PC-9 (cell line): ENCODE data around the gene FAR1. TPM values are rescaled to one million over a fixed set of nuclear protein-coding genes. Genes with fewer than 3 reads are reported as not detected.

ENCODE experiments used
- BruUV-seq: library from RNA; stranded (reverse); fragments of 400-500 nt; replicated peaks from 2 replicates; lab custom pipeline; 2021; lab: Mats Ljungman, UMichigan
- CTCF ChIA-PET: fragments of 300-600 bp; sonication (Branson Sonifier 250); formaldehyde crosslinking; loops from one replicate; lab custom pipeline; 2022; ENCODE audit warnings: antibody characterized with exemption; lab: Charles Lee
- POLR2A ChIA-PET: fragments of 300-600 bp; sonication (Branson Sonifier 250); formaldehyde crosslinking; loops from one replicate; lab custom pipeline; 2022; ENCODE audit warnings: antibody characterized with exemption; ENCODE audit not compliant: unreplicated experiment; lab: Charles Lee
- DNase-seq, 2 experiments: peaks; one replicate each; pipeline versions ENCODE4 v3.0.0 to v3.0.0-alpha.2; 2015 to 2022; ENCODE audit warnings: mixed read lengths in 1 of 2
- H2AFZ ChIP-seq: fragments of 200-600 bp; sonication (generic); 2 replicates; pipeline ENCODE4 v1.8.1; 2017; ENCODE audit warnings: antibody characterized with exemption
- H3F3A ChIP-seq: fragments of 200-600 bp; sonication (generic); 2 replicates; pipeline ENCODE4 v1.8.1; 2017; ENCODE audit warnings: antibody characterized with exemption, mild to moderate bottlenecking, low read depth; ENCODE audit not compliant: insufficient read depth
- H3K27ac ChIP-seq: fragments of 200-600 bp; sonication (generic); 2 replicates; pipeline ENCODE4 v1.6.1; 2016; ENCODE audit warnings: mixed run types
- H3K27me3 ChIP-seq: fragments of 200-600 bp; sonication (generic); 2 replicates; pipeline ENCODE4 v1.6.1; 2016; ENCODE audit warnings: low read depth, mixed run types; ENCODE audit not compliant: insufficient read depth
- H3K36me3 ChIP-seq: fragments of 200-600 bp; sonication (generic); 2 replicates; pipeline ENCODE4 v1.6.1; 2016; ENCODE audit warnings: low read depth, mixed run types
- H3K4me1 ChIP-seq: fragments of 200-600 bp; sonication (generic); replicated peaks from 2 replicates; pipeline ENCODE4 v1.6.1; 2016; ENCODE audit warnings: mixed run types; ENCODE audit not compliant: insufficient read depth
- H3K4me2 ChIP-seq: fragments of 200-600 bp; sonication (generic); 2 replicates; pipeline ENCODE4 v1.6.1; 2017; ENCODE audit warnings: mixed run types
- H3K4me3 ChIP-seq: fragments of 200-600 bp; sonication (generic); 2 replicates; pipeline ENCODE4 v1.6.1; 2016; ENCODE audit warnings: mixed run types
- H3K79me2 ChIP-seq: fragments of 200-600 bp; sonication (generic); 2 replicates; pipeline ENCODE4 v1.6.1; 2017; ENCODE audit warnings: low read depth, mixed run types
- H3K9me2 ChIP-seq: fragments of 200-600 bp; sonication (generic); 2 replicates; pipeline ENCODE4 v1.8.1; 2017; ENCODE audit warnings: mild to moderate bottlenecking; ENCODE audit not compliant: insufficient read depth
- H3K9me3 ChIP-seq: fragments of 200-600 bp; sonication (generic); 2 replicates; pipeline ENCODE4 v1.8.1; 2016; ENCODE audit warnings: low read depth; ENCODE audit not compliant: insufficient read depth
- H4K20me1 ChIP-seq: fragments of 200-600 bp; sonication (generic); 2 replicates; pipeline ENCODE4 v1.8.1; 2017; ENCODE audit not compliant: insufficient read depth
- EZH2 ChIP-seq: fragments of 200-600 bp; sonication (generic); IDR thresholded peaks from 2 replicates; pipeline ENCODE4 v1.8.0; 2017; ENCODE audit warnings: antibody characterized with exemption, low read depth
- intact Hi-C: fragments of 100-400 bp; cut with micrococcal nuclease; formaldehyde crosslinking; loops from one replicate; pipeline ENCODE4 v1.10.0; 2022; ENCODE audit not compliant: unreplicated experiment
- total RNA-seq: library from RNA; stranded (reverse); gene quantifications from 2 replicates; pipeline ENCODE4 v1.2.3, GENCODE V29; 2021
- TF ChIP-seq, protein P1 (sequence below): fragments of 200-600 bp; sonication (generic); conservative IDR thresholded peaks from 2 replicates; pipeline ENCODE4 v1.6.1; 2017; ENCODE audit warnings: mixed run types, antibody characterized with exemption, mild to moderate bottlenecking, moderate library complexity

Gene FAR1
- total RNA-seq, 1 experiment from 2014 or later, result 34.4 TPM

DNA sequence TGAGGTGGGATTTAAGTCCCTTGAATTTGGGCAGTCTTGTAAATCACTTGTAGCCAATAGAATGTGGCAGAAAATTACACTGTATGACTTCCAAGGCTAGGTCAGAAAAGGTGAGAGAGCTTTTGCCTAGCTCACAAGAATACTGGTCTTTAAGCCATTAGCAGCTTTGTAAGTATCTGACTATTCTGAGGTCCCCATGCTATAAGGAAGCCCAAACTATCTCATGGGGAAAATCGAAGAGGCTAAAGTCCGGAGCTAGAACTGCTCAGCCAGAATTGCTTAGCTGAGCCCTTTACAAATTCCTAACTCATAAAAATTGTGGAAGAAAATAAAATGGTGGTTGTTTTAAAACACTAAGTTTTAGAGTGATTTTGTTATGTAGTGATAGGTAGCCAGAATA, 13.0 kb downstream of the FAR1 start:
- TF ChIP-seq, protein P1, sequence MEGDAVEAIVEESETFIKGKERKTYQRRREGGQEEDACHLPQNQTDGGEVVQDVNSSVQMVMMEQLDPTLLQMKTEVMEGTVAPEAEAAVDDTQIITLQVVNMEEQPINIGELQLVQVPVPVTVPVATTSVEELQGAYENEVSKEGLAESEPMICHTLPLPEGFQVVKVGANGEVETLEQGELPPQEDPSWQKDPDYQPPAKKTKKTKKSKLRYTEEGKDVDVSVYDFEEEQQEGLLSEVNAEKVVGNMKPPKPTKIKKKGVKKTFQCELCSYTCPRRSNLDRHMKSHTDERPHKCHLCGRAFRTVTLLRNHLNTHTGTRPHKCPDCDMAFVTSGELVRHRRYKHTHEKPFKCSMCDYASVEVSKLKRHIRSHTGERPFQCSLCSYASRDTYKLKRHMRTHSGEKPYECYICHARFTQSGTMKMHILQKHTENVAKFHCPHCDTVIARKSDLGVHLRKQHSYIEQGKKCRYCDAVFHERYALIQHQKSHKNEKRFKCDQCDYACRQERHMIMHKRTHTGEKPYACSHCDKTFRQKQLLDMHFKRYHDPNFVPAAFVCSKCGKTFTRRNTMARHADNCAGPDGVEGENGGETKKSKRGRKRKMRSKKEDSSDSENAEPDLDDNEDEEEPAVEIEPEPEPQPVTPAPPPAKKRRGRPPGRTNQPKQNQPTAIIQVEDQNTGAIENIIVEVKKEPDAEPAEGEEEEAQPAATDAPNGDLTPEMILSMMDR, result no peak
- TF ChIP-seq EZH2, result no peak
- Histone ChIP-seq H3K9me2 (no peaks in the 10 kb centered on the region), H3K27ac (no peak overlapping the region), H4K20me1 (0 out of 2 replicates have a peak, but pooled peaks cover 6% of the 10 kb centered on the region), H3K4me1 (no peaks in the 10 kb centered on the region), H3K4me3 (no peak overlapping the region), H3K36me3 (no peaks in the 10 kb centered on the region), H3K9me3 (no peaks in the 10 kb centered on the region), H3F3A (no peaks in the 10 kb centered on the region), H2AFZ (no peak overlapping the region), H3K4me2 (no peak overlapping the region), H3K79me2 (peaks cover 75% of the 10 kb centered on the region), H3K27me3 (no peaks in the 10 kb centered on the region)
- BruUV-seq, result no TSS peak
- ChIA-PET CTCF (no interaction called here), POLR2A (no interaction called here)
- no peak for DNase-seq
- intact Hi-C loops, result no loop called here

DNA sequence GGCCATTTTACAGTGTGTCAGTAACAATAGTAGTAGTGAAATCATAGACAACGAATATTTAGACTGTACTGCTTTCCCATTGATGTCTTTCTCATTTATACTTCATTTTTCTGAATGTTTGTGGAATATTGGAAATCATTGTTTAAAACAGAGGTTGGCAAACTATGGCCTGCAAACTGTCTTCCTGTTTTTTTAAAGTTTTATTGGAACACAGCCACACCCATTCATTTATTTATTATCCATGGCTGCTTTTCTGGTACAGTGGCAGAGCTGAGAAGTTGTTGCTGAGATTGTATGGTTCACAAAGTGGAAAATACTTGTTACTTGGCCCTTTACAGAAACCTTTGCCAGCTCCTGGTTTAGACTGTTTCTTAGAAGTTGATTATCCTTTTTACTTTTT, 13.7 kb downstream of the FAR1 start:
- no peak for TF ChIP-seq EZH2
- TF ChIP-seq, protein P1, result no peak
- H3K9me3 ChIP-seq, result no peaks in the 10 kb centered on the region
- ChIA-PET CTCF (no interaction called here), POLR2A (no interaction called here)
- H3K36me3 ChIP-seq, result no peaks in the 10 kb centered on the region
- no peaks in the 10 kb centered on the region for H3K27me3 ChIP-seq
- no peak overlapping the region for H3K27ac ChIP-seq
- BruUV-seq, result no TSS peak
- no peak overlapping the region for H2AFZ ChIP-seq
- H3K9me2 ChIP-seq, result no peaks in the 10 kb centered on the region
- H3F3A ChIP-seq, result no peaks in the 10 kb centered on the region
- H3K79me2 ChIP-seq, result peaks cover 74% of the 10 kb centered on the region
- H3K4me3 ChIP-seq, result no peak overlapping the region
- no peaks in the 10 kb centered on the region for H3K4me1 ChIP-seq
- H4K20me1 ChIP-seq, result 0 out of 2 replicates have a peak, but pooled peaks cover 6% of the 10 kb centered on the region
- DNase-seq, result no peak
- intact Hi-C loops, result no loop called here
- no peak overlapping the region for H3K4me2 ChIP-seq

DNA sequence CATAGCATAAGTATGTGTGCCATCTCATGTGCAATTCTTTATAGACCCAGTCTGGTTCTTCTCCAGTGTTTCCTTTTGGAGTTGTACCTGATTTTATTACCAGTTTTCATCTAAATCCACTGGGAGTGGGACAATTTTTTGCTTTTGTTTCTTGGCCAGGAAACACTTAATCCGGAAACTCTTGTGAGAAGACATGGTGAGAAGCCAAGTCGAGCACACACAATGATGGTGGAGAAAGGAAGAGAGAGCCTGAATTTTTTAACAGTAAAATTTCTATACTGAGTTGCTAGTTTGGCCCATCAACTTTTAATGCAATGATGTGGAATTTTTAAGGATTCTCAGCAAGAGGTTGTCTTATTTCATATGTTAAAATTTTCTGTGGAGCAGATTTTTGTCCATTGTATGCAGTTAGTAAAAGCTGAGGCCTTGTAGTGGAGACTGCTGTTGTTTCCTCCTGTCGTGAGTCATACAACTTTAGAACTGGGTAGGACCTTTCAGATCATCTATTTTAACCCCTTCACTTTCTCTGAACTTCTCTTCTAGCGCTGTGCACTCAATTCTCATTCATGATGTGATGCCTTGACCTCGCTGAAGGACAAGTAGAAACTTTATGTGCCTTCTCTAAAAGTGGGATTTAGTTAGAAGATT, 17.1 kb downstream of the FAR1 start:
- Histone ChIP-seq H3K4me3 (no peak overlapping the region), H3K9me2 (no peaks in the 10 kb centered on the region), H3K79me2 (peaks cover 60% of the 10 kb centered on the region), H3K4me2 (no peak overlapping the region), H3K36me3 (no peaks in the 10 kb centered on the region), H2AFZ (no peak overlapping the region), H3K27me3 (no peaks in the 10 kb centered on the region), H3K9me3 (no peaks in the 10 kb centered on the region), H3K4me1 (no peaks in the 10 kb centered on the region), H3F3A (no peaks in the 10 kb centered on the region), H3K27ac (no peak overlapping the region), H4K20me1 (0 out of 2 replicates have a peak, but pooled peaks cover 6% of the 10 kb centered on the region)
- DNase-seq, result no peak
- BruUV-seq, result no TSS peak
- ChIA-PET POLR2A (no interaction called here), CTCF (no interaction called here)
- no peak for TF ChIP-seq EZH2
- TF ChIP-seq, protein P1, result no peak
- intact Hi-C loops, result no loop called here
